Measurements from ENCODE around the gene FAM151B. TPM values are rescaled to one million over a fixed set of nuclear protein-coding genes. Genes with fewer than 3 reads are reported as not detected.
"Not testable (repeated sequence)": the region's sequence is repeated elsewhere in the genome, so short reads cannot be mapped to it uniquely, and the experiment has no call there.

Gene FAM151B
- total RNA-seq, 4 donors from 2014 or later, result 0.79 to 5.7 (median 4.1) TPM

- no peak for ATAC-seq (ENCODE audit: low FRiP score)
Observed at GRCh38 chr5:80466669-80467485, 21.0 kb upstream of the FAM151B start.

GRCh38 chr5:80468131-80468530, 19.8 kb upstream of the FAM151B start:
- no peak for ATAC-seq (ENCODE audit: low FRiP score)
- no peak for DNase-seq (ENCODE audit: low spot score)
- TF ChIP-seq CTCF (IDR thresholded peaks at IDR 0.05), result no peak

More at GRCh38 chr5:80466669-80467485, 21.0 kb upstream of the FAM151B start:
- no peak for DNase-seq (ENCODE audit: low spot score)
- TF ChIP-seq CTCF (IDR thresholded peaks at IDR 0.05), result no peak

GRCh38 chr5:80470631-80471030, 17.3 kb upstream of the FAM151B start:
- not testable (repeated sequence) for DNase-seq (ENCODE audit: low spot score); ATAC-seq (ENCODE audit: low FRiP score)

GRCh38 chr5:80474929-80475328, 13.0 kb upstream of the FAM151B start:
- no peak for ATAC-seq (ENCODE audit: low FRiP score)
- no peak for DNase-seq (ENCODE audit: low spot score)
- no peak for TF ChIP-seq CTCF (IDR thresholded peaks at IDR 0.05)

GRCh38 chr5:80479713-80480112, 8.2 kb upstream of the FAM151B start:
- no peak for TF ChIP-seq CTCF (IDR thresholded peaks at IDR 0.05)
- ATAC-seq (ENCODE audit: low FRiP score), result no peak
- DNase-seq (ENCODE audit: low spot score), result no peak

GRCh38 chr5:80480354-80480753, 7.5 kb upstream of the FAM151B start:
- DNase-seq (ENCODE audit: low spot score), result no peak
- ATAC-seq (ENCODE audit: low FRiP score), result no peak
- no peak for TF ChIP-seq CTCF (IDR thresholded peaks at IDR 0.05)

- ATAC-seq (ENCODE audit: low FRiP score), result no peak
- TF ChIP-seq CTCF (IDR thresholded peaks at IDR 0.05), result no peak
- DNase-seq (ENCODE audit: low spot score), result no peak
Observed at GRCh38 chr5:80481019-80481893, 6.6 kb upstream of the FAM151B start.

Measured in omental fat pad (tissue), 4 donors.